ENCODE measurements around the gene HSDL2. TPM values are rescaled to one million over a fixed set of nuclear protein-coding genes. Genes with fewer than 3 reads are reported as not detected.

Gene HSDL2
- total and polyA plus RNA-seq, 10 of the 15 experiments (the other 5 are each of a cell fraction or from before 2014, with no cell fraction given) = 20.9 to 46.1 (median 27.0) TPM

GRCh38 chr9:112379177-112380101 is 469 bp upstream of the HSDL2 start (continued):
- TF ChIP-seq NFYB (IDR thresholded peaks at IDR 0.05; ENCODE audit: insufficient read depth, low read depth, low read length) (peak; percentile 59; the same call in 1 of the 2 replicates), NFXL1 (IDR thresholded peaks at IDR 0.05; ENCODE audit: borderline replicate concordance) (no peak), RUNX3 (IDR thresholded peaks at IDR 0.05; ENCODE audit: low read length) (no peak; the same call in 1 of the 2 replicates), ESRRA (IDR thresholded peaks at IDR 0.05; ENCODE audit: low read length) (no peak), ZNF207 (IDR thresholded peaks at IDR 0.05; ENCODE audit: borderline replicate concordance) (peak; percentile 34; the same call in 1 of the 2 replicates), BCLAF1 (IDR thresholded peaks at IDR 0.05) (no peak), REST (IDR thresholded peaks at IDR 0.05; ENCODE audit: low read depth, low read length) (no peak), CBFB (IDR thresholded peaks at IDR 0.05; ENCODE audit: low read depth) (peak; percentile 42; the same call in 1 of the 2 replicates), EED (IDR thresholded peaks at IDR 0.05; ENCODE audit: low read depth) (peak; percentile 54; the same call in 1 of the 2 replicates), MEF2B (IDR thresholded peaks at IDR 0.05; ENCODE audit: partially characterized antibody, poor library complexity, severe bottlenecking) (peak; percentile 54), WRNIP1 (IDR thresholded peaks at IDR 0.05; ENCODE audit: borderline replicate concordance, low read depth, low read length) (no peak), CBX5 (IDR thresholded peaks at IDR 0.05; ENCODE audit: low read depth) (no peak), JUND (IDR thresholded peaks at IDR 0.05; ENCODE audit: low read depth, low read length) (0 out of 2 replicates have a peak, but pooled peaks have one; percentile 23), FOS (IDR thresholded peaks at IDR 0.05; ENCODE audit: borderline replicate concordance, extremely low read depth, insufficient read length) (no peak), NR2F1 (conservative IDR thresholded peaks at IDR 0.05) (no peak), BHLHE40 (IDR thresholded peaks at IDR 0.05; ENCODE audit: borderline replicate concordance in 1 of 2, low read depth in 2 of 2, low read length in 1 of 2) (no peak), ASH2L (IDR thresholded peaks at IDR 0.05; ENCODE audit: borderline replicate concordance, low read depth) (0 out of 2 replicates have a peak, but pooled peaks have one; percentile 28), POLR2AphosphoS5 (IDR thresholded peaks at IDR 0.05; ENCODE audit: low read length) (peak; percentile 76), IRF3 (IDR thresholded peaks at IDR 0.05) (no peak), YBX1 (IDR thresholded peaks at IDR 0.05) (no peak), CEBPB (IDR thresholded peaks at IDR 0.05; ENCODE audit: borderline replicate concordance in 1 of 2, low read depth in 2 of 2, low read length in 2 of 2) (no peak), CREB1 (IDR thresholded peaks at IDR 0.05; ENCODE audit: low read depth) (no peak; the same call in 1 of the 2 replicates)
